HCEC 1CT (cell line): ENCODE results near the gene PPIL1.
A peak's percentile ranks its signal among the peaks of the same experiment; 100 is the strongest.
"Not testable (repeated sequence)": the region's sequence is repeated elsewhere in the genome, so short reads cannot be mapped to it uniquely, and the experiment has no call there.

Source experiments
- DNase-seq: peaks from one replicate; pipeline ENCODE4 v3.0.0-alpha.2; 2017

The PPIL1 gene

DNA sequence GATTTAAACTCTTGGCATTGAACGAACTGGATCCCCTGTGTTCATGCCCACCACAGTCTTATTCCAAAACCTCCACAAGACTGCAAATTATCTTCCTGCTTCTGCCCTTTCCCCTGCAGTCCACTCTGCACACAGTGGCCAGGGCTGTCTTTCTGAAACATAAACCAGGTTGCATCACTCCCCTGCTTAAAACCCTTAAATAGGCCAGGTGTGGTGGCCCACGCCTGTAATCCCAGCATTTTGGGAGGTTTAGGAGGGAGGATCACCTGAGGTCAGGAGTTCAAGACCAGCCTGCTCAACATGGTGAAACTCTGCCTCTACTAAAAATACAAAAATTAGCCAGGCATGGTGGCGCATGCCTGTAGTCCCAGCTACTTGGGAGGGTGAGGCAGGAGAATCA is 61.6 kb downstream of the PPIL1 start:
- not testable (repeated sequence) for DNase-seq

DNA sequence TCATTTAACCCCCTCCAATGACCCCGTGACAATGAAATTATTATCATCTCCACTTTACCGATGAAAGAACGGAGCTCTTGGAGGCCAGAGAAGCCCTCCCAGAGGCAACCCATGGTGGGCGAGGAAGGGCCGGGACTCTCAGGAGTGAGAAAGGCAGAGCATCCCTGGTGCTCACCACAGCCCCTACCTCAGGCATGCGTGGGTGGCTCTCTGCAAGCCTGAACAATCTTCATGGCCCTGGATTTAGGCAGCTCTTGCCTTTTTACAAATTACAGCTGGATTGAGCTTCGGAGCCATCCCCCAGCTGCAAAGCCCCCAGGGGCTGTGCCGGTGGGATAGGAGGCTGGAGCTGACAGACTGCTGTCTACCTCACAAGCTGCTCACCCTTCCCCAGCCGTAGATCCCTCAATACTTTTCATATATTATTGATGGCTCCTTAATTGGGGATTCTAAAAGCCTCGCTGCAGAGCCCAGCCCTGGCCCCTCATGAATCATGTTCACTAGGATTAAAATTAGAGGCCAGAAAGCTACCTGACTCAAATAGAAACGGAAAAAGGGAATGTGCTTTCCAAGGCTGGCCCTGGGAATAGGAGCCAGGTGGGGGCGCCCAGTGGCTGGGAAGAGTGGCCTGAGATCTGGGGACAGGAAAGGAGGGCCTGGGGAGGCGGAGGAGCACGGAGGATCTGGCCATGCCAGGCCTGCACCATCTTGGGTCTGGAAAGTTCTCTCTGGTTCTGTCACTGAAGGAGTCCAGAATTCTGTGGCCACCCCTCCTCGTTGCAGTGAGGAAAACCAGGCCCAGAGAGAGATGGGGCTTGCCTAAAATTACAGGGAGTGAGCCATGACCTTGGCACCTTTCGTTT is 64.4 kb downstream of the PPIL1 start:
- no peak for DNase-seq

DNA sequence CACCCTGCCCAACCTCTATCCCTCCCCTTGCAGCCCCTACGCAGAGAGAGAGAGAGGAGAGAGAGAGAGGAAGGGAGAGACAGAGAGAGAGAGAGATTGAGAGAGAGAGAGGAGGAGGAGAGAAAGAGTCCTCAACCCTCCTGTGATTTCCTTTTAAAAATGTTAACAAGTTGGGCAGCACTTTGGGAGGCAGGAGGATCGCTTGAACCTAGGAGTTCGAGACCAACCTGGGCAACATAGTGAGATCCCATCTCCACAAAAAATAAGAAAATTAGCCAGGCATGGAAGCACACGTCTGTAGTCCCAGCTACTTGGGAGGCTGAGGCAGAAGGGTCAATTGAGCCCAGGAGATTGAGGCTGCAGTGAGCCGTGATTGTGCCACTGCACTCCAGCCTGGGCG is 65.4 kb downstream of the PPIL1 start:
- no peak for DNase-seq

DNA sequence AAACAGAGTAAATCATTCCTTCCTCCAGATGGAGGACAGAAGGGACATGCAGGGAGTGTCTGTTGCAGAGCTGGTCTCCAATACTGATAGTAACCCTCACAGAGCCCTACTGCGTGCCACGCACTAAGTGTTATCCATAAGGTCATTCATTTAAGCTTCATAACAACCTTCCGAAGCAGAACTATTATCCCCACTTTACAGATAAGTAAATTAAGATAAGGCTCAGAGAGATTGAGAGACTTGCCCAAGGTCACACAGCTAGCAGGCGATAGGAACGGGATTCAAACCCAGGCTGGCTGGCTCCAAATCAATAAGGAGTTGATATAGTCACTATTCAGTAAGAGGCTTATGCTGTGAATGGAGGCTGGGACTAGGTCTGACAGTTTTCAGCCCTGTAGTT is 66.0 kb downstream of the PPIL1 start:
- no peak for DNase-seq

DNA sequence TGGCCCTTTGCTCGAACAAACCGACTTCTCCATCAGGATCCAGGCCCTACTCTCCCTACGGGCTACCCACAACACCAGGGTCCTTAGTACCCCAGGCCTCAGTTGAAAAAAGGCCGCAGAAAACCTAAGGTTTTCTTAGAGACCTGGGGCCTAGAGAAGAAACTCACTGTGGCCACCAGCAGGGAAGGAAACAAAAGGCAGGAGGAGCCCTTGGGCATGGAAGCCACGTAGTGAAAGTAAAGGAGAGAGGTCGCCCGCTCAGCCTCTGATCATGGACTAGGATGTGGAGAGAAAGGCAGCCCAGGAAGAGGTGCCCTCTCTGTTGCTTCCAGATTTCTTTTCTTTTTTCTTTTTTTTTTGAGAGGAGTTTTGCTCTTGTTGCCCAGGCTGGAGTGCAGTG is 66.9 kb downstream of the PPIL1 start:
- DNase-seq = no peak

DNA sequence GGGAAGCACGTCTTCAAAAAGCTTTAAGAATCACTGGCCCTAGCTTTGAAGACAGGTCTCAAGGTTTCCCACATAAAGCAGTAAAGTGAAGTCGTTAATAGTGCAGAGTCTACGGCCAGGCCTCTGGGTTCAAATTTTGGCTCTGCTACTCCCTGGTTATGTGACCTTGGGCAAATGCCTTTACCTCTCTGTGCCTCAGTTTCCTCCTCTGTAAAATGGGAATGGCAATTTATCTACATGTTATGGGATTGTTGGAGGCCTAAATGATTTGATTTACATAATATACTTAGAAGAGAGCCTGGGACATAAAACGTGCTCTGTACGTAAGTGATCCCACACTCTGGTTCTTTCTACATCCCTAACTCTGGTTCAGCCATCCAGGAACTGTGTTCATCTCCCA is 67.5 kb downstream of the PPIL1 start:
- no peak for DNase-seq

DNA sequence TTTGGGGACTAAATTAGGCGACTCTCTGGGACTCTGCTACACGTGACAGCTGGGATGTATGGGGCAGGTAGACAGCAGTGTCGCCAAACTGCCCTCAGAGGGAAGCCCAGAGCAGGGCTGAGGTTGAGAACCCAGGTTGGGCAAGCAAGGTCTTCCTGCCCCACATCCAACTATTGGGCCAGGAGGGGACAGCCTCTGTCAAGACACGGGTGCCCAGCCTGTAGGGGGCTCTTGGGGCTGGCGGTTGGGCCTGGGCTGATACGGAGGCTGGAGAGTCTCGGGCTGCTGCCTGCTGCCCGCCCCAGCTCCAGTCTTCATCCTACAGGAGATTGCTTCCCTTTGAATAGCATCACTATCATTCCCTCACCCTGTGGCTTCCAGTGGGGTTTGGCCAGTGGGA is 68.7 kb downstream of the PPIL1 start:
- peak; percentile 21 for DNase-seq

DNA sequence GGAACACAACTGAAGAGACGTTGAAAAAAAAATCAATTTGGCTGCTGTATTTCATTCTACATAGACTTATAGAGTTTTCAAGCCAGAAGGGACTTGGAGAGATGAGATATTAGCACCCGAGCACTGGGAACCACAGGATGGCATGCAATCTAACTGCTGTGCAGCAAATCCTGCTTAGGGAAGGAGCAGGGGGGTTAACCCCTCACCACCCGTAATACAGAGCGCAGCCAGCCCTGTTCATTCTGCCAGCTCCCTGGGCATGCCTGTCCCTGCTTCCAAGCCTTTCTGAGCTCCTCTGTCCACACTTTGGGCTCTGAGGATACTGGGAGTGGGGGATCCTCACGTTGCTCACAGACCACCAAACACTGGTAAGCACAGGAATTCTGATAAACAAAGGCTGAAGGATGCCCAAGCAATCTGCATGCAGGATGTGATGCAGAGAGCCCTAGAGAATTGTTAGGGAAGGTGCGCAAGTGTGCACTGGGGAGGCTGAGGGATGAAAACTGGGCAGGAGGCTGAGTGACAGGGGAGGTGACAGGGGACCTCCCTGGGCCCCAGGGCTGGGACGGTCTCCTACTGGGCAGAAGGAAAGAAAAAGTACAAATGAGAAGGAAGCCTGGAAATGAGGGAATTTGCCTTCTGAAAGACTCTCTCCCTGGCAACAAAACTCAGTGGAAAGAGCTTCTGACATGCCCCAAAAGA is 69.4 kb downstream of the PPIL1 start:
- no peak for DNase-seq
